ENCODE data around the gene CCDC57. TPM values are rescaled to one million over a fixed set of nuclear protein-coding genes. Genes with fewer than 3 reads are reported as not detected.

CCDC57 gene
- total RNA-seq, 1 donor: 21.0 TPM

DNA sequence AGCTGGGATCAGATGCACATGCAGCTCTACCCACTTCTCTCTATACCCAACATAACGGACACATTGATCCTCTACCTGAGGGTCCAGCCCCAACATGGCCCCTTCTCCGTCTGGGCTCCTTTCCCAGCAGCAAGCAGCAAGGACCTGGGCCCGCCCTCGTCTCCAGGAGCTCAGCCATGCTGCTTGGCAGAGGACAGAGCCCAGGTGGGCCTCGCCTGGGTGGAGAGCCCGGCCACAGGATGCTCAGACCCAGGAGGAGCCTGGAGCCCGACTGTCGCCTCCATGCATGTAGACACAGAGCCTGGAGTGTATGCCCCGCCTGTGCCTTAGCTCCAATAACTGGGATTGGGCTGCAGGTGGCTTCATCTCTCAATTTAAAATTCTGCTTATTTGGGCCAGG is 57.0 kb downstream of the CCDC57 start:
- Histone ChIP-seq H2AFZ (ENCODE audit: low read length) (no peak overlapping the region), H3K79me2 (ENCODE audit: insufficient read depth, low read length) (no peaks in the 10 kb centered on the region)
- TF ChIP-seq, protein P1, sequence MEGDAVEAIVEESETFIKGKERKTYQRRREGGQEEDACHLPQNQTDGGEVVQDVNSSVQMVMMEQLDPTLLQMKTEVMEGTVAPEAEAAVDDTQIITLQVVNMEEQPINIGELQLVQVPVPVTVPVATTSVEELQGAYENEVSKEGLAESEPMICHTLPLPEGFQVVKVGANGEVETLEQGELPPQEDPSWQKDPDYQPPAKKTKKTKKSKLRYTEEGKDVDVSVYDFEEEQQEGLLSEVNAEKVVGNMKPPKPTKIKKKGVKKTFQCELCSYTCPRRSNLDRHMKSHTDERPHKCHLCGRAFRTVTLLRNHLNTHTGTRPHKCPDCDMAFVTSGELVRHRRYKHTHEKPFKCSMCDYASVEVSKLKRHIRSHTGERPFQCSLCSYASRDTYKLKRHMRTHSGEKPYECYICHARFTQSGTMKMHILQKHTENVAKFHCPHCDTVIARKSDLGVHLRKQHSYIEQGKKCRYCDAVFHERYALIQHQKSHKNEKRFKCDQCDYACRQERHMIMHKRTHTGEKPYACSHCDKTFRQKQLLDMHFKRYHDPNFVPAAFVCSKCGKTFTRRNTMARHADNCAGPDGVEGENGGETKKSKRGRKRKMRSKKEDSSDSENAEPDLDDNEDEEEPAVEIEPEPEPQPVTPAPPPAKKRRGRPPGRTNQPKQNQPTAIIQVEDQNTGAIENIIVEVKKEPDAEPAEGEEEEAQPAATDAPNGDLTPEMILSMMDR (IDR thresholded peaks at IDR 0.05; ENCODE audit: extremely low read depth, low read depth, low read length): no peak

DNA sequence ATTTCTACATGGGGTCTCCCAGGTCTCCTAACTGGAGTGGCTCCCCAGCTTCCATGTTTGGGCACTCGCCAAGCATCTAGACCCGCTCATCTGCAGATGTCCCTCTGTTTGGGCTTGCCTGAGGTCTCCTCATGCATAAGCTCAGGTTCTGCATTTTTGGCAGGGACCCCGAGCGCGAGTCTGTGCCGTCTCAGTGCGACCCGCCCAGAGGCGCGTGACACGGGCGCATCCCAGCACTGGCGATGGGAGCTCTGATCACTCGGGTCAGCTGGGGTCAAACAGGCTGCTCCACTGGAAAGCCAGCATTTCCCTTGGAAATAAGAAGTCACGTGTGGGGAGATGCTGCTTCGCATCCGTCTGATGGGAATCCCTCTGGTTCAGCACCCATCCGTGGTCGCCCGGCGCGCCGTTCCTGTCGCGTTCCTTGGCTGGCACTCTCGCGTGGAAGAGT is 57.7 kb downstream of the CCDC57 start:
- Histone ChIP-seq H3K9me3 (ENCODE audit: low read depth, low read length) (no peaks in the 10 kb centered on the region), H3K4me3 (ENCODE audit: insufficient read depth, low read length) (no peak overlapping the region), H3K27me3 (ENCODE audit: insufficient read depth, low read length) (no peaks in the 10 kb centered on the region), H3K27ac (ENCODE audit: low read depth, low read length) (no peak overlapping the region), H3K4me2 (ENCODE audit: insufficient read depth, low read length) (no peak overlapping the region), H3K79me2 (ENCODE audit: insufficient read depth, low read length) (no peaks in the 10 kb centered on the region), H4K20me1 (ENCODE audit: insufficient read depth, low read length) (no peaks in the 10 kb centered on the region), H3K36me3 (ENCODE audit: insufficient read depth, low read length) (peaks cover 22% of the 10 kb centered on the region), H2AFZ (ENCODE audit: low read length) (no peak overlapping the region), H3K4me1 (ENCODE audit: insufficient read depth, low read length) (peaks cover 3% of the 10 kb centered on the region)
- no peak for DNase-seq (ENCODE audit: insufficient read length, low spot score, missing footprints)
- TF ChIP-seq, protein P1 (IDR thresholded peaks at IDR 0.05; ENCODE audit: extremely low read depth, low read depth, low read length): no peak

More for the DNA sequence above, 57.0 kb downstream of the CCDC57 start:
- Histone ChIP-seq H4K20me1 (ENCODE audit: insufficient read depth, low read length) (no peaks in the 10 kb centered on the region), H3K27ac (ENCODE audit: low read depth, low read length) (no peak overlapping the region), H3K27me3 (ENCODE audit: insufficient read depth, low read length) (no peaks in the 10 kb centered on the region), H3K9me3 (ENCODE audit: low read depth, low read length) (no peaks in the 10 kb centered on the region), H3K4me2 (ENCODE audit: insufficient read depth, low read length) (no peak overlapping the region), H3K4me1 (ENCODE audit: insufficient read depth, low read length) (peaks cover 3% of the 10 kb centered on the region), H3K4me3 (ENCODE audit: insufficient read depth, low read length) (no peak overlapping the region), H3K36me3 (ENCODE audit: insufficient read depth, low read length) (peaks cover 25% of the 10 kb centered on the region)
- no peak for DNase-seq (ENCODE audit: insufficient read length, low spot score, missing footprints)

DNA sequence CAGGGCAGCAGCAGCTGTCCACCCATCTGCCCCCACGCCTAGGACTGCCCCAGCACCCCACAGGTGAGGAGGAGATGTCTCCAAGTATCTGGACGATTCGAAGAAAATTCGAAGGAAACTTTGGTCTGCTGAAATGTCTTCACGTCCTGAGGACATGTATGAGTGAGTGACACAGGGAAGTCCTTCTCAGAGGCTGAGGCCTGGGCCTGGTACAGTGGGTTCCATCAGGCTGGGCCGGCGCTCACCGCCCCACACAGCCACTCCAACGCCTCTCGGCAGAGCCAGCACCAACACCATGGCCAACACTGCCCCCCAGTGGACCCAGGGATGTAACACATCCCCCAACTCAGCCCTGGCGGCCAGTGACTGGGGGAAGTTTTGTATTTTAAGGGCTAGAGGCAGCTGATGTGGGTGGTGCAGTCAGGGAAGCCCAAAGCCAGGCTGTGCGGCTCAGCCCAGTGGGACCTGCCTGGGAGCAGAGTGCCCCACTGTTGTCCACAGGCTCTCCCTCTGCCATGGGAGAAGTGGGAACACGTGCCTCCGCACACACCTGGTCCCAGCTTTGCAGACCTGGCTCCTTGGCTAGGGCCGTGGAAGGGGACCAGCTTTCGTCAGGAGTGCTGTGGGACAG is 58.8 kb downstream of the CCDC57 start:
- Histone ChIP-seq H2AFZ (ENCODE audit: low read length) (no peak overlapping the region), H3K36me3 (ENCODE audit: insufficient read depth, low read length) (peaks cover 11% of the 10 kb centered on the region), H3K27ac (ENCODE audit: low read depth, low read length) (no peak overlapping the region), H3K27me3 (ENCODE audit: insufficient read depth, low read length) (no peaks in the 10 kb centered on the region), H3K4me3 (ENCODE audit: insufficient read depth, low read length) (no peak overlapping the region), H4K20me1 (ENCODE audit: insufficient read depth, low read length) (no peaks in the 10 kb centered on the region), H3K9me3 (ENCODE audit: low read depth, low read length) (no peaks in the 10 kb centered on the region), H3K4me2 (ENCODE audit: insufficient read depth, low read length) (no peak overlapping the region), H3K4me1 (ENCODE audit: insufficient read depth, low read length) (peaks cover 3% of the 10 kb centered on the region), H3K79me2 (ENCODE audit: insufficient read depth, low read length) (no peaks in the 10 kb centered on the region)
- peak; percentile 98 for DNase-seq (ENCODE audit: insufficient read length, low spot score, missing footprints)
- TF ChIP-seq, protein P1 (IDR thresholded peaks at IDR 0.05; ENCODE audit: extremely low read depth, low read depth, low read length): peak; percentile 88

DNA sequence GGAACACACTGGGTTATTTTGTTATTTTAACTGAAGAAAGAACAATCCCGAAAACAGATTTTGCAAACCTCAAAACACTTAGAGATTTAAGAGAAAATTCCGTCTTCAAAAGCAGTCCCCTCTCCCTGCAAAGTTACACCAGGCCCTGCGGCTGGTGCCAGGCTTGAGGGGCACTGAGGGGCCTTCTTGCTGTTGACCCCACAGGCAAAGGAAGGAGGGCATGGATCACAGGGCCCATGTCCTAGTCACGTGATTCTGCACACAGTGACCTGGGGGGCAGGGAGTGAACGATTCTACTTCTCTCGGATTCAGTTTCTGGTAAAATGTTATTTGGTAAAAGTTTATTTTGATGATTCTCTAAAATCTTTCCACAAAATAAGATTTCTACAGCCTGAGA is 59.3 kb downstream of the CCDC57 start:
- H4K20me1 ChIP-seq (ENCODE audit: insufficient read depth, low read length): no peaks in the 10 kb centered on the region
- no peak overlapping the region for H3K4me2 ChIP-seq (ENCODE audit: insufficient read depth, low read length)
- no peak overlapping the region for H3K27ac ChIP-seq (ENCODE audit: low read depth, low read length)
- no peak overlapping the region for H3K4me3 ChIP-seq (ENCODE audit: insufficient read depth, low read length)
- peaks cover 10% of the 10 kb centered on the region for H3K36me3 ChIP-seq (ENCODE audit: insufficient read depth, low read length)
- H3K79me2 ChIP-seq (ENCODE audit: insufficient read depth, low read length): no peaks in the 10 kb centered on the region
- H3K27me3 ChIP-seq (ENCODE audit: insufficient read depth, low read length): no peaks in the 10 kb centered on the region
- H2AFZ ChIP-seq (ENCODE audit: low read length): no peak overlapping the region
- H3K9me3 ChIP-seq (ENCODE audit: low read depth, low read length): no peaks in the 10 kb centered on the region
- TF ChIP-seq, protein P1 (IDR thresholded peaks at IDR 0.05; ENCODE audit: extremely low read depth, low read depth, low read length): no peak
- peaks cover 3% of the 10 kb centered on the region for H3K4me1 ChIP-seq (ENCODE audit: insufficient read depth, low read length)
- peak; percentile 48 for DNase-seq (ENCODE audit: insufficient read length, low spot score, missing footprints)

Data from osteoblast (primary cell).